GM19193 (cell line): ENCODE data around the gene PLEKHA3.

Source experiments
- POLR2A ChIP-seq: IDR thresholded peaks from 4 replicates; pipeline ENCODE4 v1.6.1; 2011; ENCODE audit not compliant: insufficient read depth, insufficient read length; ENCODE audit errors: extremely low read depth

PLEKHA3 gene

GRCh38 chr2:178508646-178509045 lies 28.4 kb downstream of the PLEKHA3 start:
- TF ChIP-seq POLR2A, result no peak

- TF ChIP-seq POLR2A, result no peak
These were observed 30.1 kb downstream of the PLEKHA3 start for GRCh38 chr2:178510384-178510783.

GRCh38 chr2:178512484-178512883 lies 32.2 kb downstream of the PLEKHA3 start:
- no peak for TF ChIP-seq POLR2A

GRCh38 chr2:178513876-178514275 lies 33.6 kb downstream of the PLEKHA3 start:
- no peak for TF ChIP-seq POLR2A

- TF ChIP-seq POLR2A, result no peak
These were observed 34.4 kb downstream of the PLEKHA3 start for GRCh38 chr2:178514664-178515063.

GRCh38 chr2:178517496-178517895 lies 37.2 kb downstream of the PLEKHA3 start:
- no peak for TF ChIP-seq POLR2A

- no peak for TF ChIP-seq POLR2A
These were observed 41.3 kb downstream of the PLEKHA3 start for GRCh38 chr2:178521304-178522150.

GRCh38 chr2:178522950-178523595 lies 42.8 kb downstream of the PLEKHA3 start:
- TF ChIP-seq POLR2A, result peak; percentile 87

GRCh38 chr2:178523596-178524134 lies 43.4 kb downstream of the PLEKHA3 start:
- no peak for TF ChIP-seq POLR2A

- no peak for TF ChIP-seq POLR2A
These were observed 46.0 kb downstream of the PLEKHA3 start for GRCh38 chr2:178526256-178526655.

- TF ChIP-seq POLR2A, result no peak
These were observed 47.3 kb downstream of the PLEKHA3 start for GRCh38 chr2:178527592-178527991.

GRCh38 chr2:178528647-178529046 lies 48.4 kb downstream of the PLEKHA3 start:
- TF ChIP-seq POLR2A, result no peak

- TF ChIP-seq POLR2A, result no peak
These were observed 48.9 kb downstream of the PLEKHA3 start for GRCh38 chr2:178529194-178529593.

GRCh38 chr2:178530131-178530530 lies 49.9 kb downstream of the PLEKHA3 start:
- no peak for TF ChIP-seq POLR2A

GRCh38 chr2:178530625-178531142 lies 50.4 kb downstream of the PLEKHA3 start:
- TF ChIP-seq POLR2A, result no peak
